IPS-15b (cell line): Measurements from ENCODE around the gene ABCA4.

Experiments used
- H3K27me3 ChIP-seq: one replicate; pipeline ENCODE4 v1.6.1; 2013; ENCODE audit warnings: low read length; ENCODE audit not compliant: control insufficient read depth, insufficient read depth
- H3K36me3 ChIP-seq: one replicate; pipeline ENCODE4 v1.6.1; 2013; ENCODE audit warnings: low read length; ENCODE audit not compliant: control insufficient read depth, insufficient read depth
- H3K4me1 ChIP-seq: one replicate; pipeline ENCODE4 v1.6.1; 2013; ENCODE audit warnings: mild to moderate bottlenecking, low read length; ENCODE audit not compliant: control insufficient read depth, insufficient read depth
- H3K4me3 ChIP-seq: one replicate; pipeline ENCODE4 v1.5.1; 2013; ENCODE audit warnings: low read depth, low read length
- H3K9ac ChIP-seq: one replicate; pipeline ENCODE4 v1.6.1; 2013; ENCODE audit warnings: low read depth, mild to moderate bottlenecking, low read length
- H3K9me3 ChIP-seq: one replicate; pipeline ENCODE4 v1.6.1; 2013; ENCODE audit warnings: mild to moderate bottlenecking, low read length; ENCODE audit not compliant: control insufficient read depth, insufficient read depth

The ABCA4 gene

GRCh38 chr1:94120570-94120901, 412 bp downstream of the ABCA4 start:
- Histone ChIP-seq H3K4me3 (no peak overlapping the region), H3K27me3 (peaks cover 11% of the 10 kb centered on the region), H3K9me3 (no peaks in the 10 kb centered on the region)

GRCh38 chr1:94119796-94120569, 965 bp downstream of the ABCA4 start:
- Histone ChIP-seq H3K36me3 (no peaks in the 10 kb centered on the region), H3K4me1 (peaks cover 20% of the 10 kb centered on the region), H3K9me3 (no peaks in the 10 kb centered on the region), H3K27me3 (peaks cover 16% of the 10 kb centered on the region), H3K9ac (no peak overlapping the region), H3K4me3 (no peak overlapping the region)

More at GRCh38 chr1:94120570-94120901, 412 bp downstream of the ABCA4 start:
- H3K4me1 ChIP-seq, result peaks cover 20% of the 10 kb centered on the region
- H3K36me3 ChIP-seq, result no peaks in the 10 kb centered on the region
- H3K9ac ChIP-seq, result no peak overlapping the region

- Histone ChIP-seq H3K27me3 (peaks cover 20% of the 10 kb centered on the region), H3K36me3 (no peaks in the 10 kb centered on the region), H3K9ac (no peak overlapping the region), H3K9me3 (no peaks in the 10 kb centered on the region), H3K4me3 (no peak overlapping the region), H3K4me1 (peaks cover 20% of the 10 kb centered on the region)
Observed at GRCh38 chr1:94119306-94119705, 1.6 kb downstream of the ABCA4 start.

GRCh38 chr1:94118471-94118870, 2.5 kb downstream of the ABCA4 start:
- Histone ChIP-seq H3K36me3 (no peaks in the 10 kb centered on the region), H3K4me3 (no peak overlapping the region), H3K27me3 (peaks cover 20% of the 10 kb centered on the region), H3K9me3 (no peaks in the 10 kb centered on the region), H3K9ac (no peak overlapping the region), H3K4me1 (peaks cover 23% of the 10 kb centered on the region)

- peaks cover 28% of the 10 kb centered on the region for H3K4me1 ChIP-seq
- no peak overlapping the region for H3K4me3 ChIP-seq
- no peaks in the 10 kb centered on the region for H3K9me3 ChIP-seq
Observed at GRCh38 chr1:94118013-94118412, 2.9 kb downstream of the ABCA4 start.

GRCh38 chr1:94117259-94117851, 3.6 kb downstream of the ABCA4 start:
- Histone ChIP-seq H3K36me3 (no peaks in the 10 kb centered on the region), H3K4me1 (peaks cover 32% of the 10 kb centered on the region), H3K27me3 (peaks cover 20% of the 10 kb centered on the region), H3K9me3 (no peaks in the 10 kb centered on the region), H3K4me3 (no peak overlapping the region), H3K9ac (no peak overlapping the region)

More at GRCh38 chr1:94118013-94118412, 2.9 kb downstream of the ABCA4 start:
- Histone ChIP-seq H3K27me3 (peaks cover 20% of the 10 kb centered on the region), H3K36me3 (no peaks in the 10 kb centered on the region), H3K9ac (no peak overlapping the region)

- Histone ChIP-seq H3K27me3 (peaks cover 20% of the 10 kb centered on the region), H3K36me3 (no peaks in the 10 kb centered on the region), H3K4me1 (peaks cover 29% of the 10 kb centered on the region)
Observed at GRCh38 chr1:94115900-94116436, 5.0 kb downstream of the ABCA4 start.

GRCh38 chr1:94115254-94115899, 5.6 kb downstream of the ABCA4 start:
- no peak overlapping the region for H3K4me3 ChIP-seq
- H3K9ac ChIP-seq, result no peak overlapping the region
- peaks cover 28% of the 10 kb centered on the region for H3K4me1 ChIP-seq
- H3K27me3 ChIP-seq, result peaks cover 20% of the 10 kb centered on the region
- no peaks in the 10 kb centered on the region for H3K36me3 ChIP-seq
- no peaks in the 10 kb centered on the region for H3K9me3 ChIP-seq

More at GRCh38 chr1:94115900-94116436, 5.0 kb downstream of the ABCA4 start:
- Histone ChIP-seq H3K9me3 (no peaks in the 10 kb centered on the region), H3K4me3 (no peak overlapping the region), H3K9ac (no peak overlapping the region)

GRCh38 chr1:94113589-94114226, 7.2 kb downstream of the ABCA4 start:
- Histone ChIP-seq H3K27me3 (peaks cover 18% of the 10 kb centered on the region), H3K4me3 (no peak overlapping the region)

GRCh38 chr1:94111879-94112278, 9.1 kb downstream of the ABCA4 start:
- H3K4me1 ChIP-seq, result peaks cover 19% of the 10 kb centered on the region
- no peak overlapping the region for H3K9ac ChIP-seq
- peaks cover 15% of the 10 kb centered on the region for H3K27me3 ChIP-seq

More at GRCh38 chr1:94113589-94114226, 7.2 kb downstream of the ABCA4 start:
- no peak overlapping the region for H3K9ac ChIP-seq
- no peaks in the 10 kb centered on the region for H3K9me3 ChIP-seq
- no peaks in the 10 kb centered on the region for H3K36me3 ChIP-seq
- H3K4me1 ChIP-seq, result peaks cover 19% of the 10 kb centered on the region

GRCh38 chr1:94110946-94111740, 9.8 kb downstream of the ABCA4 start:
- peaks cover 21% of the 10 kb centered on the region for H3K27me3 ChIP-seq

More at GRCh38 chr1:94111879-94112278, 9.1 kb downstream of the ABCA4 start:
- Histone ChIP-seq H3K36me3 (no peaks in the 10 kb centered on the region), H3K9me3 (no peaks in the 10 kb centered on the region), H3K4me3 (no peak overlapping the region)

More at GRCh38 chr1:94110946-94111740, 9.8 kb downstream of the ABCA4 start:
- Histone ChIP-seq H3K36me3 (no peaks in the 10 kb centered on the region), H3K4me3 (no peak overlapping the region), H3K9ac (no peak overlapping the region), H3K4me1 (peaks cover 15% of the 10 kb centered on the region), H3K9me3 (no peaks in the 10 kb centered on the region)
